Trophoblast cell (in vitro differentiated cells and primary cell): ENCODE results near the gene COL9A1.
"Not testable (repeated sequence)": the region's sequence is repeated elsewhere in the genome, so short reads cannot be mapped to it uniquely, and the experiment has no call there.

Source experiments
- DNase-seq, 2 donors: peaks; one replicate each; pipeline ENCODE4 v3.0.0-alpha.2; 2016
- H2AFZ ChIP-seq: 2 replicates; pipeline ENCODE4 v1.6.1; 2013; ENCODE audit warnings: low read length, moderate library complexity, mild to moderate bottlenecking; ENCODE audit not compliant: insufficient read depth, poor library complexity
- H2AK5ac ChIP-seq: 2 replicates; pipeline ENCODE4 v1.6.1; 2013; ENCODE audit warnings: mild to moderate bottlenecking, low read length
- H2BK120ac ChIP-seq: 2 replicates; pipeline ENCODE4 v1.6.1; 2013; ENCODE audit warnings: low read length, mild to moderate bottlenecking, moderate library complexity; ENCODE audit not compliant: insufficient read depth, poor library complexity
- H2BK12ac ChIP-seq: 2 replicates; pipeline ENCODE4 v1.6.1; 2013; ENCODE audit warnings: mild to moderate bottlenecking, low read length, moderate library complexity
- H2BK5ac ChIP-seq: 2 replicates; pipeline ENCODE4 v1.6.1; 2013; ENCODE audit warnings: low read length, low read depth, moderate library complexity, mild to moderate bottlenecking; ENCODE audit not compliant: poor library complexity
- H3K14ac ChIP-seq: 2 replicates; pipeline ENCODE4 v1.6.1; 2013; ENCODE audit warnings: mild to moderate bottlenecking, low read length
- H3K18ac ChIP-seq: 2 replicates; pipeline ENCODE4 v1.6.1; 2013; ENCODE audit warnings: mild to moderate bottlenecking, low read length
- H3K23ac ChIP-seq: 2 replicates; pipeline ENCODE4 v1.6.1; 2013; ENCODE audit warnings: low read length
- H3K27ac ChIP-seq: 2 replicates; pipeline ENCODE4 v1.5.1; 2013; ENCODE audit warnings: low read depth, mild to moderate bottlenecking, inconsistent platforms, low read length, moderate library complexity
- H3K27me3 ChIP-seq: 2 replicates; pipeline ENCODE4 v1.6.1; 2013; ENCODE audit warnings: inconsistent platforms, mild to moderate bottlenecking, low read length, moderate library complexity; ENCODE audit not compliant: insufficient read depth
- H3K36me3 ChIP-seq, 2 experiments: 1 replicate in 1 of 2; 2 replicates in 1 of 2; pipeline ENCODE4 v1.6.1; 2013; ENCODE audit warnings: low read length in 2 of 2, mild to moderate bottlenecking in 2 of 2, moderate library complexity in 1 of 2; ENCODE audit not compliant: insufficient read depth in 2 of 2, control insufficient read depth in 1 of 2
- H3K4ac ChIP-seq: 2 replicates; pipeline ENCODE4 v1.6.1; 2013; ENCODE audit warnings: low read depth, mild to moderate bottlenecking, low read length, moderate library complexity
- H3K4me1 ChIP-seq, 2 experiments: 1 replicate in 1 of 2; 2 replicates in 1 of 2; pipeline ENCODE4 v1.6.1; 2013; ENCODE audit warnings: low read length in 2 of 2, mild to moderate bottlenecking in 2 of 2, moderate library complexity in 1 of 2; ENCODE audit not compliant: insufficient read depth in 2 of 2, control insufficient read depth in 1 of 2
- H3K4me2 ChIP-seq: 2 replicates; pipeline ENCODE4 v1.6.1; 2013; ENCODE audit warnings: inconsistent platforms, mild to moderate bottlenecking, low read length, moderate library complexity
- H3K4me3 ChIP-seq: 2 replicates; pipeline ENCODE4 v1.5.1; 2013; ENCODE audit warnings: mild to moderate bottlenecking, low read depth, low read length, inconsistent platforms
- H3K79me1 ChIP-seq: one replicate; pipeline ENCODE4 v1.6.1; 2013; ENCODE audit warnings: low read length
- H3K79me2 ChIP-seq: 2 replicates; pipeline ENCODE4 v1.6.1; 2013; ENCODE audit warnings: low read length, mild to moderate bottlenecking; ENCODE audit not compliant: control insufficient read depth, insufficient read depth, poor library complexity
- H3K9ac ChIP-seq: 2 replicates; pipeline ENCODE4 v1.6.1; 2013; ENCODE audit warnings: mild to moderate bottlenecking, low read length
- H3K9me3 ChIP-seq: 2 replicates; pipeline ENCODE4 v1.6.1; 2013; ENCODE audit warnings: low read depth, mild to moderate bottlenecking, control low read depth, inconsistent platforms, low read length; ENCODE audit not compliant: insufficient read depth
- H4K12ac ChIP-seq: 2 replicates; pipeline ENCODE4 v1.6.1; 2013; ENCODE audit warnings: low read depth, mild to moderate bottlenecking, low read length, moderate library complexity
- H4K8ac ChIP-seq: 2 replicates; pipeline ENCODE4 v1.6.1; 2013; ENCODE audit warnings: low read depth, mild to moderate bottlenecking, low read length, moderate library complexity
- H4K91ac ChIP-seq: one replicate; pipeline ENCODE4 v1.6.1; 2013; ENCODE audit warnings: low read depth, mild to moderate bottlenecking, low read length, moderate library complexity
- WGBS: extraction: QIAGEN DNeasy Blood & Tissue Kit; methylation state at CpG from one replicate; pipeline ENCODE4 v1.1.7; 2013; ENCODE audit warnings: missing lambda C conversion rate; ENCODE audit not compliant: insufficient read length, insufficient coverage; ENCODE audit errors: extremely low coverage; 5-methylcytosine and 5-hydroxymethylcytosine counted together

The COL9A1 gene

DNA sequence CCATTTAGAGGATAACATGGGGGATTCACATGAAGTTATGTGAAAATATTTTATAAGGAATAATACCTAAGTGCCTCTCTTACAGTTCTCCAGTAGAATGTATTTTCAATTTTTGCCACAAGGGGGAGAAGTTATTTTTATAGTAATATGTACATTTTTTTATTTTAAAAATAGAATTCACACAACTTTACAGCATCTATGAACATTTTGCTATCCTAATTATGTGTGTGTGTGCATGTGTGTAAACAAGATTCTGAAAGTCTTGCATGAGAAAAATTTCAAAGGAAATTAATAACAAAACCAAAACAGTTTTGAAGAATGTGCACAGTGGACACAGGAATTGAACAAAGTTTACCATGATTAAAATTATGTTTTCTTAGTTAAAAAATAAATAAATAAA lies 5.3 kb upstream of the COL9A1 start:
- H3K23ac ChIP-seq, H2BK5ac ChIP-seq, H2AK5ac ChIP-seq, H4K8ac ChIP-seq, H3K79me1 ChIP-seq, H3K4ac ChIP-seq, H4K12ac ChIP-seq, H3K18ac ChIP-seq, H3K27ac ChIP-seq, H2AFZ ChIP-seq, H2BK120ac ChIP-seq, H3K9ac ChIP-seq, H3K9me3 ChIP-seq, H3K36me3 ChIP-seq, H3K79me2 ChIP-seq, DNase-seq, H3K27me3 ChIP-seq, H3K4me1 ChIP-seq, H3K14ac ChIP-seq, H4K91ac ChIP-seq, H3K4me2 ChIP-seq, H3K4me3 ChIP-seq, H2BK12ac ChIP-seq: not testable (repeated sequence)

DNA sequence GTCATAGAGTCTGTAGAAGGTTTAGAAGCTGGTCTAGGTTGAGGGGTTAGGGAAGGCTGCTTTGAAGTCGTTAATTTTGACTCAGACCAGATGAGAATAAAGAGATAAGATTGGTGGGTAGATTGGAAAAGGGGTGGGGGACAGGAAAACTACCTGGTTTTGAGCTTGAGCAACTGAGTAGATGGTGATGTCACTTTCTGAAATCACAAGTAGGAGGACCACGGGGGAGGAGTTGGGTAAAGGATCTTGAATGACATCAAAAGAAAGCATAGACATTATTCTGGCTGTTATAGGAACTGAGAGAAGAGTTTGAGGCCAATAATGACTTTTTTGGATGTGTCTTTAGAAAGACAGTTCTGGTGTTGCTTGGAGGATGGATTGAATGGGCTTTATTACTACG lies 4.1 kb upstream of the COL9A1 start:
- H3K9me3 ChIP-seq: no peaks in the 10 kb centered on the region
- WGBS: no CpG with 5 or more reads among the region's 3 CpGs
- H3K4me3 ChIP-seq: no peak overlapping the region
- no peak overlapping the region for H3K4ac ChIP-seq
- H3K9ac ChIP-seq: no peak overlapping the region
- H3K23ac ChIP-seq: no peak overlapping the region
- H2AFZ ChIP-seq: no peak overlapping the region
- H4K8ac ChIP-seq: no peak overlapping the region
- no peaks in the 10 kb centered on the region for H3K79me2 ChIP-seq
- H3K14ac ChIP-seq: no peak overlapping the region
- H4K12ac ChIP-seq: no peak overlapping the region
- no peak for DNase-seq
- H3K79me1 ChIP-seq: no peaks in the 10 kb centered on the region
- no peak overlapping the region for H2BK5ac ChIP-seq
- no peak overlapping the region for H2BK120ac ChIP-seq
- no peak overlapping the region for H2BK12ac ChIP-seq
- H3K4me2 ChIP-seq: no peak overlapping the region
- H2AK5ac ChIP-seq: no peak overlapping the region
- H3K27me3 ChIP-seq: no peaks in the 10 kb centered on the region
- no peak overlapping the region for H4K91ac ChIP-seq
- no peak overlapping the region for H3K18ac ChIP-seq
- H3K36me3 ChIP-seq: no peaks in the 10 kb centered on the region
- no peak overlapping the region for H3K27ac ChIP-seq
- no peaks in the 10 kb centered on the region for H3K4me1 ChIP-seq

DNA sequence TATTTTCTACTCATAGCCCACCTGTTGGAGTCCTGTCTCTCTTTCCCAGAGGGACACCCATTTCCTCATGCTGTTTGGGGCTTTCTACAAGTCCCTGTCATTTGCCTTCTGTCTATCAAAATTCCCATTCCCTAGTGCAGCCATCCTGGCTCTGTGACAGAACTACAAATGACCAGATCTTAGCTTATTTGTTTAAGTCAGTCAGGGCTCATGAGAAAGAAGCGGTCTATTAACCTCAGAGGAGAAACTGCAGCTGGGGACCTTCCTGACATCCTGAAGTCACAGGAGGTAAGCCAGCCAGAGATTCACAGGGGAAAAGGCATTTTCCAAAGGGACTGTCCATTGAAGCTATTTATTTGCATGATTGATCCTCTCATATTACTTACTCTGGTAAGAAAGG lies 1.7 kb upstream of the COL9A1 start:
- WGBS: no CpG with 5 or more reads among the region's 1 CpG
- H2AFZ ChIP-seq: no peak overlapping the region
- no peak overlapping the region for H3K9ac ChIP-seq
- no peak overlapping the region for H2BK12ac ChIP-seq
- no peak overlapping the region for H3K27ac ChIP-seq
- H3K36me3 ChIP-seq: no peaks in the 10 kb centered on the region
- H3K4me3 ChIP-seq: no peak overlapping the region
- no peak overlapping the region for H2BK5ac ChIP-seq
- no peaks in the 10 kb centered on the region for H3K79me1 ChIP-seq
- H3K27me3 ChIP-seq: no peaks in the 10 kb centered on the region
- no peak for DNase-seq
- no peaks in the 10 kb centered on the region for H3K9me3 ChIP-seq
- no peak overlapping the region for H3K23ac ChIP-seq
- H4K91ac ChIP-seq: no peak overlapping the region
- H3K18ac ChIP-seq: no peak overlapping the region
- H3K4me2 ChIP-seq: no peak overlapping the region
- no peak overlapping the region for H3K4ac ChIP-seq
- H2BK120ac ChIP-seq: no peak overlapping the region
- H4K8ac ChIP-seq: no peak overlapping the region
- H3K4me1 ChIP-seq: no peaks in the 10 kb centered on the region
- no peak overlapping the region for H2AK5ac ChIP-seq
- H3K79me2 ChIP-seq: no peaks in the 10 kb centered on the region
- no peak overlapping the region for H3K14ac ChIP-seq
- H4K12ac ChIP-seq: no peak overlapping the region

DNA sequence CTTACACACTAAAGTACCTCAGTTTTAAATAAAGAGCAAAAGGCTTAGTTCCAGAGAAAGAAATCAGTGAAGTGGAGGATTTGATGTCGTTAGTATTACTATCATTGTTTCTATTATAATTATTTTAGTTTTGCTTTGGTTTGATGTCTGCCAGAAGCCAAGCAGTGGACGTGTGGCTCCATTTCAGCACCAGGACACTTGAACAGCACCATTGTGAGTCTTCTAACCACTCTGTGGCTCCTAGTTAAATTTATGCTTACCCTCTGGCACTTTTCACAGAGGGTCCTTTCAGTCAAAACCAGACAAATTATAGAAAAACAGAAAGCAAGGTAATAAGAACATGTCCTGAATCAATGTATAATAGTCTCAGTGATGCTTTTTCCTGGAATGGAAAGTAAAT lies 3.4 kb downstream of the COL9A1 start:
- H3K4ac ChIP-seq: no peak overlapping the region
- no CpG with 5 or more reads among the region's 2 CpGs for WGBS
- H2BK12ac ChIP-seq: no peak overlapping the region
- no peak overlapping the region for H3K27ac ChIP-seq
- no peak overlapping the region for H3K4me3 ChIP-seq
- H4K12ac ChIP-seq: no peak overlapping the region
- no peak overlapping the region for H2AK5ac ChIP-seq
- no peaks in the 10 kb centered on the region for H3K36me3 ChIP-seq
- no peak overlapping the region for H2BK5ac ChIP-seq
- H4K8ac ChIP-seq: no peak overlapping the region
- no peak overlapping the region for H3K23ac ChIP-seq
- H3K79me1 ChIP-seq: no peaks in the 10 kb centered on the region
- no peak overlapping the region for H2BK120ac ChIP-seq
- H3K9ac ChIP-seq: no peak overlapping the region
- H4K91ac ChIP-seq: no peak overlapping the region
- H3K9me3 ChIP-seq: no peaks in the 10 kb centered on the region
- no peak overlapping the region for H2AFZ ChIP-seq
- no peak overlapping the region for H3K14ac ChIP-seq
- no peaks in the 10 kb centered on the region for H3K79me2 ChIP-seq
- no peak overlapping the region for H3K4me2 ChIP-seq
- no peaks in the 10 kb centered on the region for H3K27me3 ChIP-seq
- peak in 1 of 2 donors; percentile 17 for DNase-seq
- H3K4me1 ChIP-seq: no peaks in the 10 kb centered on the region
- no peak overlapping the region for H3K18ac ChIP-seq

DNA sequence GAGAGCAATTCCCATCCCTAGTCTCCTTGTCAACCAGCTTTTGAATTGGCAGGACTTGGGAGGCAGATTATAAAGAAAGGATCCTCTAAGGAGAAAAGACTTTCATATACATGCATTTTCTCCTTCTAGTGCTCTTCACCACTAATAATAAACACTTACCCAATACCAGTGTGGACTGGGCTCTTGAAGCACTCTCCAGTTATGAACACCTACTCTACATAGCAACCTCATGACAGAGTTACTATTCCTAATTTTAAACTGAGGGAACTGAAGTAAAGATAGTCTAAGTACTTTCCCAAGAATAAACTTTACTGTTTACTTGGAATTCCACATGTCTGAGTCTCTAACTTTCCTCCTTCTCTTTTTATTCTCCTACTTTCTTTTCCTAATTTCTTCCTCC lies 4.8 kb downstream of the COL9A1 start:
- Histone ChIP-seq H3K36me3 (no peaks in the 10 kb centered on the region), H3K18ac (no peak overlapping the region), H3K27ac (no peak overlapping the region), H3K4me3 (no peak overlapping the region), H3K79me2 (no peaks in the 10 kb centered on the region), H3K9me3 (no peaks in the 10 kb centered on the region), H2BK5ac (no peak overlapping the region), H3K4me2 (no peak overlapping the region), H2BK120ac (no peak overlapping the region), H4K12ac (no peak overlapping the region), H3K23ac (no peak overlapping the region), H4K91ac (no peak overlapping the region), H2AK5ac (no peak overlapping the region), H3K4me1 (no peaks in the 10 kb centered on the region), H4K8ac (no peak overlapping the region), H2BK12ac (no peak overlapping the region), H3K9ac (no peak overlapping the region), H3K14ac (no peak overlapping the region), H3K79me1 (no peaks in the 10 kb centered on the region), H3K27me3 (no peaks in the 10 kb centered on the region), H3K4ac (no peak overlapping the region), H2AFZ (no peak overlapping the region)
- DNase-seq: no peak
